ENCODE data around the gene EML3. TPM values are rescaled to one million over a fixed set of nuclear protein-coding genes. Genes with fewer than 3 reads are reported as not detected.
A peak's percentile ranks its signal among the peaks of the same experiment; 100 is the strongest.

The EML3 gene
- total and polyA plus RNA-seq, 2 of the 13 experiments (the other 11 are each of a cell fraction or from before 2014, with no cell fraction given): 10.6 to 12.3 TPM

GRCh38 chr11:62599069-62599696 lies 13.4 kb downstream of the EML3 start (continued):
- TF ChIP-seq, protein P1, sequence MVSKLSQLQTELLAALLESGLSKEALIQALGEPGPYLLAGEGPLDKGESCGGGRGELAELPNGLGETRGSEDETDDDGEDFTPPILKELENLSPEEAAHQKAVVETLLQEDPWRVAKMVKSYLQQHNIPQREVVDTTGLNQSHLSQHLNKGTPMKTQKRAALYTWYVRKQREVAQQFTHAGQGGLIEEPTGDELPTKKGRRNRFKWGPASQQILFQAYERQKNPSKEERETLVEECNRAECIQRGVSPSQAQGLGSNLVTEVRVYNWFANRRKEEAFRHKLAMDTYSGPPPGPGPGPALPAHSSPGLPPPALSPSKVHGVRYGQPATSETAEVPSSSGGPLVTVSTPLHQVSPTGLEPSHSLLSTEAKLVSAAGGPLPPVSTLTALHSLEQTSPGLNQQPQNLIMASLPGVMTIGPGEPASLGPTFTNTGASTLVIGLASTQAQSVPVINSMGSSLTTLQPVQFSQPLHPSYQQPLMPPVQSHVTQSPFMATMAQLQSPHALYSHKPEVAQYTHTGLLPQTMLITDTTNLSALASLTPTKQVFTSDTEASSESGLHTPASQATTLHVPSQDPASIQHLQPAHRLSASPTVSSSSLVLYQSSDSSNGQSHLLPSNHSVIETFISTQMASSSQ (IDR thresholded peaks at IDR 0.05; ENCODE audit: low read depth): no peak; the same call in 1 of the 2 replicates
- TF ChIP-seq, protein P1 (CRISPR knock-in tag; IDR thresholded peaks at IDR 0.05; ENCODE audit: borderline replicate concordance): peak; percentile 51; the same call in 1 of the 2 replicates
- no peak; the same call in 1 of the 2 replicates for TF ChIP-seq CEBPB (IDR thresholded peaks at IDR 0.05; ENCODE audit: borderline replicate concordance, low read depth, low read length)
- 0 out of 2 replicates have a peak, but pooled peaks have one; percentile 7 for TF ChIP-seq ZBTB7B (CRISPR knock-in tag; IDR thresholded peaks at IDR 0.05)
- no peak for TF ChIP-seq RERE (CRISPR knock-in tag; IDR thresholded peaks at IDR 0.05; ENCODE audit: low read depth)
- TF ChIP-seq PATZ1 (CRISPR knock-in tag; IDR thresholded peaks at IDR 0.05): peak; percentile 94
- TF ChIP-seq, protein P2, sequence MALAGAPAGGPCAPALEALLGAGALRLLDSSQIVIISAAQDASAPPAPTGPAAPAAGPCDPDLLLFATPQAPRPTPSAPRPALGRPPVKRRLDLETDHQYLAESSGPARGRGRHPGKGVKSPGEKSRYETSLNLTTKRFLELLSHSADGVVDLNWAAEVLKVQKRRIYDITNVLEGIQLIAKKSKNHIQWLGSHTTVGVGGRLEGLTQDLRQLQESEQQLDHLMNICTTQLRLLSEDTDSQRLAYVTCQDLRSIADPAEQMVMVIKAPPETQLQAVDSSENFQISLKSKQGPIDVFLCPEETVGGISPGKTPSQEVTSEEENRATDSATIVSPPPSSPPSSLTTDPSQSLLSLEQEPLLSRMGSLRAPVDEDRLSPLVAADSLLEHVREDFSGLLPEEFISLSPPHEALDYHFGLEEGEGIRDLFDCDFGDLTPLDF (CRISPR knock-in tag; IDR thresholded peaks at IDR 0.05): no peak
- no peak for TF ChIP-seq ZBTB26 (CRISPR knock-in tag; IDR thresholded peaks at IDR 0.05; ENCODE audit: borderline replicate concordance)
- TF ChIP-seq MIXL1 (CRISPR knock-in tag; IDR thresholded peaks at IDR 0.05): peak; percentile 53; the same call in 1 of the 2 replicates
- TF ChIP-seq MTF2 (CRISPR knock-in tag; IDR thresholded peaks at IDR 0.05; ENCODE audit: borderline replicate concordance): no peak
- TF ChIP-seq RXRA (CRISPR knock-in tag; IDR thresholded peaks at IDR 0.05): 0 out of 2 replicates have a peak, but pooled peaks have one; percentile 25
- peak; percentile 24; the same call in 1 of the 2 replicates for TF ChIP-seq BCL6 (CRISPR knock-in tag; IDR thresholded peaks at IDR 0.05)
- TF ChIP-seq ZNF660 (CRISPR knock-in tag; IDR thresholded peaks at IDR 0.05; ENCODE audit: borderline replicate concordance, low read depth): no peak
- TF ChIP-seq SALL2 (CRISPR knock-in tag; IDR thresholded peaks at IDR 0.05): 0 out of 2 replicates have a peak, but pooled peaks have one; percentile 36
- TF ChIP-seq ZSCAN9 (CRISPR knock-in tag; IDR thresholded peaks at IDR 0.05; ENCODE audit: borderline replicate concordance): no peak

Data from HepG2 (cell line).